ENCODE data around the gene EFHD2. TPM values are rescaled to one million over a fixed set of nuclear protein-coding genes. Genes with fewer than 3 reads are reported as not detected.

Gene EFHD2
- total and polyA plus RNA-seq, 2 of the 8 experiments (the other 6 are each of a cell fraction or from before 2014, with no cell fraction given), result 24.4 to 25.1 TPM

- no peak for TF ChIP-seq ATF3 (IDR thresholded peaks at IDR 0.05; ENCODE audit: insufficient read depth, low read depth, low read length)
- no peak for TF ChIP-seq EP300 (IDR thresholded peaks at IDR 0.05; ENCODE audit: borderline replicate concordance in 1 of 2, low read depth in 2 of 2, low read length in 2 of 2)
- TF ChIP-seq CHD7 (IDR thresholded peaks at IDR 0.05; ENCODE audit: insufficient replicate concordance, low read length), result no peak
- TF ChIP-seq EZH2 (IDR thresholded peaks at IDR 0.05; ENCODE audit: low read depth, low read length, severe bottlenecking), result no peak
- TF ChIP-seq BACH1 (IDR thresholded peaks at IDR 0.05; ENCODE audit: low read length), result no peak
- no peak for TF ChIP-seq YY1 (IDR thresholded peaks at IDR 0.05; ENCODE audit: low read depth, low read length)
Measured at GRCh38 chr1:15442759-15443158, 33.1 kb downstream of the EFHD2 start (continued).

All from H1 (cell line).